Epithelial cell of proximal tubule (primary cell): ENCODE measurements around the gene SLC35B4. TPM values are rescaled to one million over a fixed set of nuclear protein-coding genes. Genes with fewer than 3 reads are reported as not detected.
A peak's percentile ranks its signal among the peaks of the same experiment; 100 is the strongest.

Experiments
- DNase-seq: peaks from one replicate; pipeline ENCODE4 v3.0.0-alpha.2; 2011; ENCODE audit warnings: low read depth
- H3K4me3 ChIP-seq: 2 replicates; pipeline ENCODE4 v1.5.1; 2011; ENCODE audit warnings: low read depth, mild to moderate bottlenecking, low read length
- total RNA-seq: library from RNA; depleted of rRNA; stranded (reverse); fragments of >200 nt; gene quantifications from 2 replicates; pipeline ENCODE4 v1.2.3, GENCODE V29; 2015
- TF ChIP-seq, protein P1 (sequence below): conservative IDR thresholded peaks from 2 replicates; pipeline ENCODE4 v1.5.1; 2012; ENCODE audit warnings: low read depth, mild to moderate bottlenecking, low read length

SLC35B4 gene
- total RNA-seq, 1 donor from 2014 or later = 9.2 TPM

DNA sequence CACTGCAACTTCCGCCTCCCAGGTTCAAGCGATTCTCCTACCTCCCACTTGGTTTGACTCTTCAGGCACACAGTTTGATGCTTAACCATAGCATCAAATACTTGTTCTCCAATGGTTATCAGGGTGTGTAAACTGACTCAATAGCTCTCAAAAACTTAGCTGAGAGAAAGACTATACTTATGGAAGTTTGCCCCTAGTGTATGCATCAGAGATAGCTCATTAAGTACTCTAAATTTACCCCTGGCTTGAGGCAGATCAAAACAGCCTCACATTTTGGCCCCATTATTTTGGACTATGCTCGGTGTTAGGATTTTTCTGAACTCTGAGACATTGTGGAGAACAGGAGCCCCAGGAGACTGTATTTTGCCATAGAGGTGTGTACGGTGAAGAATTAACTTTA lies 40.8 kb upstream of the SLC35B4 start:
- TF ChIP-seq, protein P1, sequence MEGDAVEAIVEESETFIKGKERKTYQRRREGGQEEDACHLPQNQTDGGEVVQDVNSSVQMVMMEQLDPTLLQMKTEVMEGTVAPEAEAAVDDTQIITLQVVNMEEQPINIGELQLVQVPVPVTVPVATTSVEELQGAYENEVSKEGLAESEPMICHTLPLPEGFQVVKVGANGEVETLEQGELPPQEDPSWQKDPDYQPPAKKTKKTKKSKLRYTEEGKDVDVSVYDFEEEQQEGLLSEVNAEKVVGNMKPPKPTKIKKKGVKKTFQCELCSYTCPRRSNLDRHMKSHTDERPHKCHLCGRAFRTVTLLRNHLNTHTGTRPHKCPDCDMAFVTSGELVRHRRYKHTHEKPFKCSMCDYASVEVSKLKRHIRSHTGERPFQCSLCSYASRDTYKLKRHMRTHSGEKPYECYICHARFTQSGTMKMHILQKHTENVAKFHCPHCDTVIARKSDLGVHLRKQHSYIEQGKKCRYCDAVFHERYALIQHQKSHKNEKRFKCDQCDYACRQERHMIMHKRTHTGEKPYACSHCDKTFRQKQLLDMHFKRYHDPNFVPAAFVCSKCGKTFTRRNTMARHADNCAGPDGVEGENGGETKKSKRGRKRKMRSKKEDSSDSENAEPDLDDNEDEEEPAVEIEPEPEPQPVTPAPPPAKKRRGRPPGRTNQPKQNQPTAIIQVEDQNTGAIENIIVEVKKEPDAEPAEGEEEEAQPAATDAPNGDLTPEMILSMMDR = peak; percentile 14
- H3K4me3 ChIP-seq = no peak overlapping the region
- no peak for DNase-seq

DNA sequence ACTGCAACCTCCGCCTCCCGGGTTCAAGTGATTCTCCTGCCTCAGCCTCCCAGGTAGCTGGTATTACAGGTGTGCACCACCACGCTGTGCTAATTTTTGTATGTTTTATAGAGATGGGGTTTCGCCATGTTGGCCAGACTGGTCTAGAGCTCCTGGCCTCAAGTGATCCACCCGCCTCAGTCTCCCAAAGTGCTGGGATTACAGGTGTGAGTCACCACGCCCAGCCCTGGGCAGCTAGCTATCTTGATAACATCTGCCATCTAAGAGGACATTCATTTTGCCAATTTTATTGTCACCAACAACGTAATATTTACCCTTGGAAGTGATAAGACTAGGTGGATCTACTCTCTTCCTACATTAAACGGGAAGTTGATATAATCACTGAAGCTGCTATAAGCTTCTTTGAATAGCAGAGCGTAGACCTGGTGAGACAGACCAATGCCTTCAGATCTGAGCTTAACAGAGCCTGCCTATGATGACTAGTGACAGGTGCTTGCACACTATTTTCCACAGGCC lies 39.7 kb upstream of the SLC35B4 start:
- H3K4me3 ChIP-seq = no peak overlapping the region
- TF ChIP-seq, protein P1 = no peak
- no peak for DNase-seq

DNA sequence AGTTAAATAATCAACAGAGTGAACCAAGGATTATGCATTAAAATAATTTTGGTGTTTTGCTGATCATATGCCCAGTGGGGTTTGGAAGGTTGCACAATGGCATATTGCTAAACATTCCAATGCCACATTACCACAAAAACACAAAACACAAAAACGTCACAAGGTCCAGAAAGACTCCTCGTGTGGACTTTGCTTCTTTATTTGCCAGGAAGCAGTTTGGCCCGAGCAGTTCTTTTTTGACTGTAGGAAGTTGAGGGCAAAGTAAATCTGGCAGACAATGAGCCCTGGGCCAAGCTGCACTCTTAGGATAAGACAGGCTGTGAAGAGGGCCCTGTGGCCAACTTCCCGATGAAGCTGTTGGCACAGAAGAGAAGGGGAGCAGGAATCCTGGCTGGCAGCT lies 39.2 kb upstream of the SLC35B4 start:
- H3K4me3 ChIP-seq = no peak overlapping the region
- TF ChIP-seq, protein P1 = no peak
- peak; percentile 70 for DNase-seq

DNA sequence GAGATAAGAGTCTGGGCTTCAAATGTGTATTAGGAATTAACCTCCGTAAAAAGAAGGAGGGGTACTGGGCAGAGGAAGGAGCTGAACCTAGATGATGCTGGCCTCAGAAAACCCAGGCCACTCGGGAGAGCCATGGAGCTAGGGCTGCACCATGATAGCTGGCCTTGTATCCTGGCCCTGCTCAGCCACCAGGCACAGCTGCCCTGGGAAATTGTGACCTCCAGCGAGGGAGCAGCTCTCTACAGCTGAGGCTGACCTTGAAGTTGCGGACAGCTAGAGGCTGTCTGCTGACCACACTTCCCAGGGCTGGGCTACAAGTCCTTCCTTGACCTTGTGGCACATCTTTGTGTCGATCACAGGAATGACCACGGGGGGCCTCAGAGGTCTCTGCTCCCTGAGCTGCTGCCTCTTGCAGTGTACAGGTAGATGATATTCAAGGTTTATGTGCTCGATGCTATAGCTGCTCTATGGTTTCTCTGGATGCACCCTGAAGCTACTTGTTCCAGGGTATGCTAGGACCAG lies 38.3 kb upstream of the SLC35B4 start:
- TF ChIP-seq, protein P1 = no peak
- no peak for DNase-seq
- H3K4me3 ChIP-seq = no peak overlapping the region

DNA sequence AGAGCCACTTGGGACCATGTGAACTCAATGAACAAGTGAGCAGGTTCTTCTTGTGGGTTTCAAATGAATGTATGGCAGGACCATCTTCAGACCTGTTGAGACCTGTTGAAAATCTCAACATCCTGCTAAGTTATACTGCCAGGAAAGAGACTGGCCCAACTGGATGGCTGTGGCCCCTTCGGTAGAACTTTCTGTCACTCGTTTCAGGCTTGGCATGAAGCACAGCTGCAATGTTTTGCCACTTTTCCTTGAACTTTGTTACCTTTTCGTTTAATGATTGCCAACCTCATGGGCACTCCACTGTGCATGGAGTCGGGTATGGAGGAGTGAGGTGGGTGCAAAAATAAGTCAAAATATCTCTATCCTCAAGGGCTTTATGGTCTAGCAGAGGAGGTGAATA lies 36.7 kb upstream of the SLC35B4 start:
- DNase-seq = no peak
- TF ChIP-seq, protein P1 = no peak
- H3K4me3 ChIP-seq = no peak overlapping the region

DNA sequence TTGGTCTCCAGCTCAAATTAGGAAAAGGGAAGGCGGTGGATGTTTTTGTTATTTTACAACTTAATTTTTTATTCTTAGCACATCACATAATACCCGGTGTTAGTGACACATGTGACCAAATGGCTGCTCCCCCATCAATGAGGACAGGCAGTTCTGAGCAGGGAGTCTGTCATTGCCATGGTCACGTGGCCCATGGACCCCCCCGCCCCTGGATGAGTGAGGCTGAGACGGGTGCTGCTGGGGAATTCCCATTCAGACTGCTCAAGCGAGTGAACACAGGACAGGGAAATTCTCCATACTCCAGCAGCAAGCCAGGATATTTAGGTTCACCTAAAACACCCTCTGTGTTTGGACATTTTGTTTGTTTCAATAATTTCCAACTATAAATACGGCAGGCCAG lies 34.7 kb upstream of the SLC35B4 start:
- H3K4me3 ChIP-seq = no peak overlapping the region
- DNase-seq = no peak
- TF ChIP-seq, protein P1 = no peak

DNA sequence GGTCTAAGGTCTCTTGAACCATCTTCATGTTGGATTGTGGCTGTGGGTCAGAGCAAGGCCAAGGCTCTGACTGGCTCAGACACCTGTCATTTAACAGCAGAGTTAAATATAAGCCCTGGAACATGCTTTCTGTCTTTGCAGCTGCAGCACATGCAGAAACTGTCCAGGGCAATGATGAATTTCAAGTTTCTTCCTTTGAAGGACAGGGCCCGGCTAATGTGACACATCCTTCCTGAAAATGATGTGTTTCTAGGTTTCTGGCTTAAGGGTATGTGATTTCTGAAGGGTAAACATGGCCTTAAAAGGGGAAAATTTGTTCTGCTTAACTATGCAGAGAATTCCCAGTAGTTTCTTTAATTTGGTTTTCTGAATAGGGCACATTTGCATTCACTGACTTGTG lies 34.0 kb upstream of the SLC35B4 start:
- DNase-seq = no peak
- H3K4me3 ChIP-seq = no peak overlapping the region
- TF ChIP-seq, protein P1 = no peak
